ENCODE results near the gene GNG11.
"Not testable (repeated sequence)": the region's sequence is repeated elsewhere in the genome, so short reads cannot be mapped to it uniquely, and the experiment has no call there.

The GNG11 gene

DNA sequence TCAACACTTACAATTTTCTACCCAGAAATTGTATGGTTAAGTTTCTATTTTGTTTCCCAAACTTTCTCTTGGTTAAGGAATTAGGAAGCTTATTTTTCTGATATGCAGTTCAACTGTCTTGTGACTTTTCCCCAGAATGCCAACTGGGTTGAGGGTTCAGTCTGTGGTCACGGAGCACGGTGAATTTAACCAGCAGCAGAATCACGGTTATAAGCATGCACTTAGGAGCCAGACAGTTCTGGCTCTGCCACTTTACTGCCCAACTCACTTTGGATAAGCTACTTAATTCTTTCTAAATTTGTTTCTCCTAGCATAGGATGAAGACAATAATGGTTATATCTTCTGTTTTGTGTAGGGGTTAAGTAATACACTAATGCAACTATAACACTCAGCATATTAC is 10.3 kb upstream of the GNG11 start:
- not testable (repeated sequence) for DNase-seq (ENCODE audit: low read depth, low spot score)

DNA sequence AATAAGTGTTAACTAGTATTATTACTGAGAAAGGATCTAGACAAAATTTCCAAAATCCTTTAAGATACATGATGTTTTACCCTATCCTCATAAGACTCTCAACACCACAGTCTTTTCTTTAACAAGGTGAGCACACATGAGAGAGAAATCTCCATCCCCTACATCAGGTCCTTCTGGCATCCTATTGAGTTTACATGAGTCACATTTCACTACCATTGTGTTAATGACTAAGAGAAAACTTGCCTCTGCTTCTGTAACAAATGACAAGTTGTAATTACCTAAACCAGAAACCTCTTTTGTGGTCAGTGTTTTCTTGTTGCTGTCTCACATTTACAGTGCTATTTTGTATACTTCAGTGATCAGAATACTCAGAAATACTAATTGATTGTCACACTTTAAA is 9.9 kb upstream of the GNG11 start:
- DNase-seq (ENCODE audit: low read depth, low spot score) = not testable (repeated sequence)

DNA sequence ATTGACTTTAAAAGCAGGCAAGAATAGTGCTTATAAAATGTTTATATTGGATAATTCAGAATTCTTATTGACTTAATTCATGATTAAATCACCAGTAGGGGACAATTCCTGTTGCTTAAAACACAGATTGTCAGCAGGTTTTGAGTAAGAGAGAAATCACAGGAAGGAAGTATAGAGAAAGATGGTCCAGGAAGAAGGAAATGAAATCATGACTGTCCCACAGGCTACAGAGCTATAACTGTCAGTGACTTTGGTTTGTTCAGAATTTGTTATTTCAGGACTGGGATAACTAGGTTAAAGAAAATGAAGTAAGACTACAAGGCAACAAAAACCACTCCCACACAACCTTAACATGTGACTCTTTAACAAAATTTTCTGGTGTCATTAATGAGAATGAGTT is 8.3 kb upstream of the GNG11 start:
- no peak for DNase-seq (ENCODE audit: low read depth, low spot score)

DNA sequence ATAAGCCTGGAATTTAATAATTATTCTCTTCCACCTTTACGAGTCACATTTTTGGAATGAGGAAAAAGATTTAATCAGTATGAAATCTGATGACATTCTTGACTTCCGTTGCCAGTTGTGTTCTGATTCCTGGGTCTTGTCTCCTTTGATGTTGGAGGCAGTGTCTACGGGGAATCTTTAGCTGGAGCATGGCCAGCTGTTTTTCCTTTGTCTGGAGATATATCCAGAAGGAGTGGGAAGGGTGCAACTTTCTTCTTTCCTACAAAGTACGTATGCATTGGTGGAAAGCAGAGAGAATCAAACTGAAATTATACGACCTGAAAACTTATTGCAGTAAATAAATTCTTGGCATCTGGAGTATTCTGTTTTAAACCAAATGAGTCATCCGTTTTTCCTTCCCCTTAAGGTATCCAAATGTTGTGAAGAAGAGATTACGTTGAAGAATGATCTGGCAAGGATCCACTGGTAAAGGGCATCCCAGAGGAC is 6.9 kb upstream of the GNG11 start:
- no peak for DNase-seq (ENCODE audit: low read depth, low spot score)

DNA sequence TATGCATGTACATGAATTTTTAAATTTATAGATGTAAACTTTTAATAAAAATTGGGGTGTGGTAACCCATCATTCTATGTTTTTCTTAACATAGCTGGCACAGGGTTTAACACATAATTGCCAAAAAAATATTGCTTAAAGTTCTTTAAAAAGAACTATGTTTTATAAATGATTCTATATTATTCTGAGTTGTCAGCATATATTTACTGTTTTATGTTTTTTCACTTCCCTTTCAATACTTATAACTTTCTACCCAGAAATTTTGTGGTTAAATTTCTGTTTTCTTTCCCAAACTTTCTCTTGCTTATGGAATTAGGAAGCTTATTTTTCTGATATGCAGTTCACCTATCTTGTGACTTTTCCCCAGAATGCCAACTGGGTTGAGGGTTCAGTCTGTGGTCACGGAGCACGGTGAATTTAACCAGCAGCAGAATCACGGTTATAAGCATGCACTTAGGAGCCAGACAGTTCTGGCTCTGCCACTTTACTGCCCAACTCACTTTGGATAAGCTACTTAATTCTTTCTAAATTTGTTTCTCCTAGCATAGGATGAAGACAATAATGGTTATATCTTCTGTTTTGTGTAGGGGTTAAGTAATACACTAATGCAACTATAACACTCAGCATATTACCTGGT is 6.2 kb upstream of the GNG11 start:
- DNase-seq (ENCODE audit: low read depth, low spot score) = not testable (repeated sequence)

DNA sequence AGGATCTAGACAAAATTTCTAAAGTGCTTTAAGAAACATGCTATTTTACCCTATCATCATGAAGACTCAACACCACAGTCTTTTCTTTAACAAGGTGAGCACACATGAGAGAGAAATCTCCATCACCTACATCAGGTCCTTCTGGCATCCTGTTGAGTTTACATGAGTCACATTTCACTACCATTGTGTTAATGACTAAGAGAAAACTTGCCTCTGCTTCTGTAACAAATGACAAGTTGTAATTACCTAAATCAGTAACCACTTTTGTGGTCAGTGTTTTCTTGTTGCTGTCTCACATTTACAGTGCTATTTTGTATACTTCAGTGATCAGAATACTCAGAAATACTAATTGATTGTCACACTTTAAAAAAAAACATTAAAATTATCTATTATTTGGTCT is 5.6 kb upstream of the GNG11 start:
- not testable (repeated sequence) for DNase-seq (ENCODE audit: low read depth, low spot score)

DNA sequence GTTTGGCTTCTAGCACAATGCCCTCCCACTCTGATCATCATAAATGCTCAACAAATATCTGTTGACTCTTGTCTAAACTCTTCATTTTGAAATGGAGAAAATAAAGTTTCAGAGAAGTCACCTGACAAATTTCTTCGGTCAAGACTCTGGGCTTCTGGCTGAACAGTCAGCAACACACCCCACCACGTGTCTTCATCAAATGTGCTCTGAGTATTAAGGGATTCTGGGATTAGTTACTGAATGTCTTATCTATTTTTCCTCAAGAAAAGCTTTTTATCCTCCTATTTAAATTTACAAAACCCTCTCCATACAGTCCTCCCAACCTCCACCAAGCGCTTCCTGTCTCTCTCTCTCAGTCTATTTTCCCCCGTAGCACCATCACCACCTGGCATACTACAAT is 5.2 kb upstream of the GNG11 start:
- DNase-seq (ENCODE audit: low read depth, low spot score) = not testable (repeated sequence)

DNA sequence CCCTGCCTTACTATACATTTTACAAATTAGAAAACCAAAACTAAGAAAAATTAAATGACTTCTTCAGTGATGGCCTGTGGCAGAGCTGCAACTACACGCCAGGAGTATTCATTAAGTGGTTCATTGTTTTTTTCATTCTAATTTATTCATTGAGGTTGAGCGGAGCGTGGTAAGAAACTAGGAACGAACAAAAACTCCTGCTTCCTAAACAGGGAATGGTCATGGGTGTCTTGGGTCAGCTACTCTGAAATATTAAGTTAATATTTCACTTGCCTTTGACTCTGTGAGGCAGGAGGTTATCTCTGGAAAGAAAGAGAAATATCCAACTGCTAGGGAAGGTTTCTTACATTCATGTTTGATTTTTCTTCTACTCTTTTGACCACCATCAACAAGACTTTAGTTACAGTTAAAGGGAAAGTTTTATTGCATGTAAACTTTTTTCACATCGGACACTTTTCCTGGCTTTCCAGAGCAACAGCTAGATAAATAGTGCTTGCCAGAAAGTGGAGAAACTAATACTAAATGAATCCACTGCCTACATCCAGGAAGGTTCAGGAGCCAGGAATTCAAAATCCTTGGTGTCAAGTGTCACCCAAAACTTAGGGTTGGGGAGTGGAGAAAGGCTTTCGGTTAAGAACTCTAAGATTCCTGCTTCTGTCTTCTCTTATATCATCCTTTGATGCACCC is 896 bp upstream of the GNG11 start:
- no peak for DNase-seq (ENCODE audit: low read depth, low spot score)

DNA sequence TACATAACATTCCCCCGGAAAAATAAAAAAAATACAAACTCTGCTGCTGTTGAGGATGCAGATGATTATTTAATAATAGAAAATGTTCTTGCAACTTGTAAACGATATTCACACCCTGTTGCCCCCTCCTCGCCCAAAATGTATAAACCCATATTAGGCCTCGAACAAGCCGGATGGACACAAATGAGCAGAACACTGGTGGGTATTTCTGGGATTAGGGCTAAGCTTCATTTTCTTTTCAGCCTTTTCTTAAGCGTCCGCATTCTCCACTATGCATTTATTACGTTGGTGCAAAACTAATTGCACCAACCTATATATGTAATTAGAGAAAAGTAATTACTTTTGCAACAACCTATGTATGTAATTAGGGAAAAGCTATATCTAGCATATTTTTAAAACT is 349 bp upstream of the GNG11 start:
- DNase-seq (ENCODE audit: low read depth, low spot score) = no peak

DNA sequence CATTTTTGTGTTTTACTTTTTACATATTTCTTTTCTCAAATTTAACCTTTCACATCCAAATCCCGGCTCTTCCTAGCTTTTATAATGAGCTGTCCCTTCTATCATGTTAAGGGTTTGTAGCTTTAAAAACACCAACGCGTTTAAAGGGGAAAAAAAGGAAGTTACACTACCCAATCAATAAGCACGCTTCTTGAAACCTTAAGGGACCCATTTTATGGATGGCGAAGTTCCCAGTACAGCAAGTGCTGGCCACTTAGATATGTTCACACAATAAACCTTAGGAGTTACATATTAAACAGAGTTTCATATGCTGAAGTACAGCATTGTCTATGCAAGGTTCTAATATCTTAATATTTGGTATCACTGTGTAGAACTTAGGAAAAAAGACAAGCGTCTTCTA is 1.8 kb downstream of the GNG11 start:
- DNase-seq (ENCODE audit: low read depth, low spot score) = no peak

DNA sequence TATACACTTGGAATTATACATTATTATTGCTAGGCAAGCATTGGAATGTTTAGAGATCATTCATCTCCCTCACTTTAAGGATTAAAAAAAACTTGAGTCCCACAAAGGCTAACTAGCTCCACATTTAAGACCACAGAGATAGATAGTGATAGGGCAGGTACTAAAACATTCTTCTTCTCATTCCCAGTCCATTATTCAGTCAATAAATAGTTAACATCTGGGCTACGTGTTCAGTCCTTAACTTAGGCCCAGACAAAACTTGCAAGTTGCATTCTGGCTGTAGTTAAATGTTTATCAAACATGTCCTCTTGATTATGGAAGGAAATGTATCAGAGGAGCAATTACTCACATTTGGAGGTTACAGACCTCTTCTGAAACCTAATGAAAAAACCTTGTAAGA is 2.4 kb downstream of the GNG11 start:
- no peak for DNase-seq (ENCODE audit: low read depth, low spot score)

DNA sequence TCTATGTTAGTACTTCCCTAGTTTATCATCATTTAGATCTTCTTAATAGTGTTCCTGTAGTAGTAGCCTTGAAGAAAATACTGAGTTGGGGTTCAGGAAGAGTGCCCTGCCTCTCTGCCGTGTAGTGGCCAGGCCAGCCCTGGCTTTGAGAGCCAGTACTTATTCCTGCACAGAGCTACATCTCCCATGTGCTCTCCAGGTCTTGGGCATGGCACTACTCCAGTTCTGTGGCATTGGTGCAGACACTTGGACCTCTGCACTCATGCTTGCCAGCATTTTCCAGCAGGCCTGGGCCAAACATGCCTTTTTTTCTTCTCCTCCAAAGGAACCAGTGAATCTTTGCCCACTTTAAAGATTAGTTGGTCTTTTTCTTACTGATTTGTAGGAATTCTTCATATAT is 5.3 kb downstream of the GNG11 start:
- no peak for DNase-seq (ENCODE audit: low read depth, low spot score)

DNA sequence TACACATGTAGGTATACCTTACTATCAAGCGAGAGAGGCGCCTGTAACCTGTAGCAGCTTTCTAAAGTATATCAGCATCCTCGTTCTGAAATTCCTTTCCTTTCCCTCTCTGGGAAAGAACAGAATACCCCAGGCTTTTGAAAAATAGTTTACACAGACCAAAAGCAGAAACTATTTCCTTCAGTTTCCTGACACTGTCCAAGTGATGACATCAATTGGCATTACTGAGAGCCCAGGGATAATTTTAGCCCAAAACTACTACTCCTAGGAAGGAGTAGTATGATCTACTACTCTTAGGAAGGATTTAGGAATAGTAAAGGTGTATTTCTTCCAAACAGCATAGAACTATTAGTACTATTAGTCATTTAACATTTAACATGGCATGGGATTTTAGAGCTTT is 6.0 kb downstream of the GNG11 start:
- no peak for DNase-seq (ENCODE audit: low read depth, low spot score)

DNA sequence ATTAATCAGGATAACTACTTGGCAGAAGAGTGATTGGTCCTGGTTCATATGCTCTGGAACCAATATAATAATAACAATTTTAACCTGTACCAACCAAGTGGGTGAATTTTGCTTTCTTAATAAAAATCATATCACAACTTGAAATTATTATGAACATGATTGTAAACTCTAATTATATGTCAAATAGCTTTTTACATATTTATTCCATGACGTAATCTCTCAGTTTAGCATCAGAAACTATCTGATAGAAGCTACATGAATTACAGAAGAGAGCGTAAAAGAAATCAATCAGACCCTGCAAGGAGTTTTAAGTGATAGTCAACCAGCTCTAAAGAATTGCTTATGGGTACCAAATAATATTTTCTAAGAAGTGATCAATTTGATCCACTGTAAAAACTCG is 10.1 kb downstream of the GNG11 start:
- no peak for DNase-seq (ENCODE audit: low read depth, low spot score)

DNA sequence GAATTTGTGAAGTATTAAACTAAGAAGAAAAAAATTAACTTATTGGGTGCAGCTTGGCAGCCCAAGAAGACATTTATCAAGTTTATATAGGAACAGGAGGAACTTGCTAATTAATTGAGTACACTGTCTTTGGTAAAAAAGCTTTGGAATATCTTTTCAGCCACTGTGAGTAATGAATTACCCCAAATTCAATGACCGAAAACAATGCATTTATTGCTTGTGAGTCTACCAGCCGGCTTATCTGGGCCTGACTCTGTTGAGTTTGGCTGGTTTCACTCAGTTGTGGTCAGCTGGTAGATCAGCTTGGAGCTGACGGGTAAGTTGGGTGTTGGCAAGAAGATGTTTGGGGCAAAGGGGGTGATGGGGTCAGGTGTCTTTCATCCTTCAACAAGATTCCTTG is 11.6 kb downstream of the GNG11 start:
- no peak for DNase-seq (ENCODE audit: low read depth, low spot score)

DNA sequence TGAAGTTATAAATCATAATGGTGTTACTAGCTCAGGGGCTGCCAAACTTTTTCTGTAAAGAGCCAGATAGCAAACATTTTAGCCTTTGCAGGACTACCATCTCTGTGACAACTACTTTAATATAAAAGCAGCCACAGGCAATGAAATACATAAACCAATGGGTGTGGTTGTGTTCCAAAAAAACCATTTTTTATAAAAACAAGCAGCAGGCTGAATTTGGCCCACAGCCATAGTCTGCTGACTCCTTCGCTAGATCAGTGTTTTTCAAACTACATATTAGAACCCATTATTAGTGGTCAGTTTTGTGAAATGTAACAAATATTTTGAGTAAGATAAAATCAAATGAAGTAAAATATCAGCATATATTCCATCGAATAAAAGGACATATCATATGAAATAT is 13.6 kb downstream of the GNG11 start:
- DNase-seq (ENCODE audit: low read depth, low spot score) = no peak

DNA sequence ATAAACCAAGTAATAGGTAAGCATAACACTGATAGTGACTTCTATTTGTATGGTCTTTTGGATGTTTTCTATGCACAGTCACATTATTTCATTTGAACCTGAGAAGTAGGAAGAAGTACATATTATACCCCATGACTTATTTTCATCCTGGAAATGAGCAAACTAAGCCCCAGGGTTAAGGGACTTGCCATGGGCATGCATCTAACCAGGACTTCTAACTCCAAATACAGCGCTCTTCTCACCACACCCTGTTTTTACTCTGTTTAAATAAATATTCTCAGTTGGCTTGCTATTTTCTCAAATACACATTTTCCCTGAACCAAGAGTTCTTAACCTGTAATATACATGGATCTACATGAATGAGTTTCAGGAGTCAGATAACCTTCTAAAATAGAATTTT is 16.3 kb downstream of the GNG11 start:
- no peak for DNase-seq (ENCODE audit: low read depth, low spot score)

DNA sequence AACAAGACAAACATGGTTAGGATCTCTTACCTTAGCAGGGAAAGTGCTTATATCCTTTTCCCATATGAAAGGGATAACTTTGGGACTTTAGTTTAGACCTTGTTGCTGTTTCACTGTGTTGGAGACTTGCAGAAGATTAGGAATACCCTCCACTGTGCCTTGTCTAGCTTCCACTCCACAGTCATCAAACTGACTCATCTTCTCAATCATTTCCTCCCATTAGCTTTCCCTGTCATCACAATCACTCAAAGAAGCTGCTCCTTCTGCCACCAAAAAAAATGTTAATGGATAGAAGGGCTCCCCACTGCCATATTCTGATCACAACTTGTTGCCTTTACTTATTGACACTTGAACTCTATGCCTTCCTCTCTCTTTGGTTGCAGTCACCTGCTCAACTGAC is 16.8 kb downstream of the GNG11 start:
- DNase-seq (ENCODE audit: low read depth, low spot score) = no peak

DNA sequence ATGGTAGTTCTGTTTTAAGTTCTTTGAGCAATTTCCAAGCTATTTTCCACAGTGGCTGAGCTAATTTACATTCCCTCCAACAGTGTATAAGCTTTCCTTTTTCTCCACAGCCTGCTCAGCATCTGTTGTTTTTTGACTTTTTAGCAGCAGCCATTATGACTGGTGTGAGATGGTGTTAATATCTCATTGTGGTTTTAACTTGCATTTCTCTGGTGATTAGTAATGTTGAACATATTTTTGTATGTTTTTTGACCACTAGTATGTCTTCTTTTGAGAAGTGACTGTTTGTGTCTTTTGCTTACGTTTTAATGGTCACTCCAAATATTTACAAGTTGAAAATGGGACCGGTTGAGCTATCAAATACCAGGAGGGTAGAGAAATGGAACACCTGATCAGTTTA is 20.4 kb downstream of the GNG11 start:
- DNase-seq (ENCODE audit: low read depth, low spot score) = no peak

DNA sequence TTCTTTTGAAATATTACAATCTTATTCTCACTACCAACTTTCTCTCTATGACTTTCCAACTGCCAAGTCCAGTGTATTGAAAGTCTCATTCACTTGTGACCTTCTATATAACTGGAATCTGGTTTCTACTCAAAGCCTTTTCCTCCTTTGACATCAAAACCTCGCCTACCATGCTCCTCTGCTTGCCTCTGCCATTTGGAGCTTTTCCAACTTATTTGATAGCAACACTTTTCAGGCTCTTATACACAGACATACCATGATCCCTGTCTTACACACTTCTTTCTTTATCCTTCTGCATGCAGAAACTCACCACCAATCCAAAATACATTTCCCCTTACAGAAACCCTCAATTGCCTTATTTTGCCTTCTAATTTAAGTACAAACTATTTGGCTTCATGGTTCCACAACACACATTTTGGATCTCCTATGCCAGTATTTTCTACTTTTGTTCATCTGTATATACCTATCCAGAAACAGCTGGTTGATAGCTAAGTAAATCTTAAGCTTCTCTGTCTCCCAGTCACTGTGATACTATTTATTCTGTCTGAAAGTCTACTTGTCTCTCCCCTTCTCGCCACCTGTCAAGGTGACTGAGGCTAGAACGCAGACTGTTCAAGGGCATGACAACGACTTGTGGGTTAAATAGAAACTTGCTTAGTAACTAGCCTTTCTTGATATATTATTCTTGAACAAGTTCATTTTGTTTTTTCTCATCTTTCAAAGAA is 22.4 kb downstream of the GNG11 start:
- no peak for DNase-seq (ENCODE audit: low read depth, low spot score)

DNA sequence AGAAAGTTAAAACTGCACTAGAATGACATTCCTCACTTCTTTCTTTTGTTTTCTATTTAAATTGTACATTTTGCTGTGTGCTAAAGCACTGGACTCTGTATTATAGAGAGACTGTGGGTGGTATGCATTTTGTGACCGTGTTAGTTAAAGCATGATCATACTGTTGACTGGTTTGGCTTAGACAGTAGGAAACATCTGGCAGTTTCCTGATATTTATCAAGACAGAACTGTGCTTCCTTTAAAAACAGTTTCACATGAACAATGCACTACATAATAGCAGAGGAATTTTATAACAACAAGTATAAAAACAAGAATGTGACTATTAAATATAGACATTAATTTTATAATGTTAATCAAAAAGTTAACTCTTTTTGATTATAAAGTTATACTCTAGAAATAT is 23.1 kb downstream of the GNG11 start:
- no peak for DNase-seq (ENCODE audit: low read depth, low spot score)

DNA sequence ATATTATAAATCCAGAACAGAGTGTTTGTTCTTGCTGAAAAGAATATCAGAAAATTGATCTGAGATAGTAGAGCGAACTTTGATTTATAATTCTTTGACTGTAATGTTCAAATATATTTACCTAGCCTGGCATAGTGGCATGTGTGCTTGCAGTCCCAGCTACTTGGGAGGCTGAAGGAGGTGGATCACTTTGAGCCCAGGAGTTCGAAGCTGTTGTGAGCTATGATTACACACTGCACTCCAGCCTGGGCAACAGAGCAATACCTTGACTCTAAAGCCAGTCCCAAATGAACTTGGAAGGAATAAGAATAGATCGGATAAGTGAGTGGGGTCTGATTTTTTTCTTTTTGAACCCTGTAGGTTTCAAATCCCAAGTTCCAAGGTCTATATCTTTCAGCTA is 23.5 kb downstream of the GNG11 start:
- DNase-seq (ENCODE audit: low read depth, low spot score) = no peak

Data from activated CD4-positive, CD25-positive, alpha-beta regulatory T cell treated with anti-CD3 and anti-CD28 coated beads, Interleukin-2, amount 50 U/mL, for 16 hours (primary cell).